ENCODE measurements around the gene ZDHHC24.

Gene ZDHHC24

GRCh38 chr11:66561178-66561974 lies 15.5 kb upstream of the ZDHHC24 start:
- in situ Hi-C loops (cut with HindIII; ENCODE audit: low sequenced_read_pairs): no loop called here
- TF ChIP-seq, protein P1, sequence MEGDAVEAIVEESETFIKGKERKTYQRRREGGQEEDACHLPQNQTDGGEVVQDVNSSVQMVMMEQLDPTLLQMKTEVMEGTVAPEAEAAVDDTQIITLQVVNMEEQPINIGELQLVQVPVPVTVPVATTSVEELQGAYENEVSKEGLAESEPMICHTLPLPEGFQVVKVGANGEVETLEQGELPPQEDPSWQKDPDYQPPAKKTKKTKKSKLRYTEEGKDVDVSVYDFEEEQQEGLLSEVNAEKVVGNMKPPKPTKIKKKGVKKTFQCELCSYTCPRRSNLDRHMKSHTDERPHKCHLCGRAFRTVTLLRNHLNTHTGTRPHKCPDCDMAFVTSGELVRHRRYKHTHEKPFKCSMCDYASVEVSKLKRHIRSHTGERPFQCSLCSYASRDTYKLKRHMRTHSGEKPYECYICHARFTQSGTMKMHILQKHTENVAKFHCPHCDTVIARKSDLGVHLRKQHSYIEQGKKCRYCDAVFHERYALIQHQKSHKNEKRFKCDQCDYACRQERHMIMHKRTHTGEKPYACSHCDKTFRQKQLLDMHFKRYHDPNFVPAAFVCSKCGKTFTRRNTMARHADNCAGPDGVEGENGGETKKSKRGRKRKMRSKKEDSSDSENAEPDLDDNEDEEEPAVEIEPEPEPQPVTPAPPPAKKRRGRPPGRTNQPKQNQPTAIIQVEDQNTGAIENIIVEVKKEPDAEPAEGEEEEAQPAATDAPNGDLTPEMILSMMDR (IDR thresholded peaks at IDR 0.05; ENCODE audit: low read depth, low read length): no peak
- no peak overlapping the region for H3K4me3 ChIP-seq (ENCODE audit: low read depth, low read length)
- DNase-seq (ENCODE audit: low read depth, low spot score): no peak

DNA sequence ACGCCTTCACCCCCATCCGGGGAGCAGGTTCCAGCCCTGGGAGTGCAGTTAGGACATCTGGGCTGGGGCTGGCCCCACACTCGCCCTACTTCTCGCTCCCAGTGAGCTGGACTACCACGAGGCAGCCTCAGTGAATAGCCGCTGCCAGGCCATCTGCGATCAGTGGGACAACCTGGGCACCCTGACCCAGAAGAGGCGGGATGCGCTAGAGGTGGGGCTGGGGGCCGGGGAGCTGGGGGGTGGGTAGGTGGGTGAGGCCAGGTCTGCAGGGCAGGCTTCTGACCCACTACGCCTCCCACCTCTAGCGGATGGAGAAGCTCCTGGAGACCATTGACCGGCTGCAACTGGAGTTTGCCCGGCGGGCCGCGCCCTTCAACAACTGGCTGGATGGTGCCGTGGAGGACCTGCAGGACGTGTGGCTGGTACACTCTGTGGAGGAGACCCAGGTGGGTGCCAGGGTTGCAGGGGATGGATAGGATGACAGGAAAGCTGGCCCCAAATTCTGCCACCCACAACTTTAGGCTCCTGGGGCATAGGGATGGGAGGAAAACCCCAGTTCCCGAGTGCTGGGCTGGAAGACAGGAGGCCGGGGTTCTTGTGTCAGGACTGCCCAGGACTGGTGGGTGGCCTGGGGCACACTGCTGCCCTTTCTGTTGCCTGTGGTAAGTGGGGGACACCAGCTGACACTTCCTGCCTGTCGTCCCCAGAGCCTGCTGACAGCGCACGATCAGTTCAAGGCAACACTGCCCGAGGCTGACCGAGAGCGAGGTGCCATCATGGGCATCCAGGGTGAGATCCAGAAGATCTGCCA lies 14.2 kb upstream of the ZDHHC24 start:
- no peak overlapping the region for H3K4me3 ChIP-seq (ENCODE audit: low read depth, low read length)
- DNase-seq (ENCODE audit: low read depth, low spot score): no peak
- TF ChIP-seq, protein P1 (IDR thresholded peaks at IDR 0.05; ENCODE audit: low read depth, low read length): no peak
- in situ Hi-C loops (cut with HindIII; ENCODE audit: low sequenced_read_pairs): no loop called here

DNA sequence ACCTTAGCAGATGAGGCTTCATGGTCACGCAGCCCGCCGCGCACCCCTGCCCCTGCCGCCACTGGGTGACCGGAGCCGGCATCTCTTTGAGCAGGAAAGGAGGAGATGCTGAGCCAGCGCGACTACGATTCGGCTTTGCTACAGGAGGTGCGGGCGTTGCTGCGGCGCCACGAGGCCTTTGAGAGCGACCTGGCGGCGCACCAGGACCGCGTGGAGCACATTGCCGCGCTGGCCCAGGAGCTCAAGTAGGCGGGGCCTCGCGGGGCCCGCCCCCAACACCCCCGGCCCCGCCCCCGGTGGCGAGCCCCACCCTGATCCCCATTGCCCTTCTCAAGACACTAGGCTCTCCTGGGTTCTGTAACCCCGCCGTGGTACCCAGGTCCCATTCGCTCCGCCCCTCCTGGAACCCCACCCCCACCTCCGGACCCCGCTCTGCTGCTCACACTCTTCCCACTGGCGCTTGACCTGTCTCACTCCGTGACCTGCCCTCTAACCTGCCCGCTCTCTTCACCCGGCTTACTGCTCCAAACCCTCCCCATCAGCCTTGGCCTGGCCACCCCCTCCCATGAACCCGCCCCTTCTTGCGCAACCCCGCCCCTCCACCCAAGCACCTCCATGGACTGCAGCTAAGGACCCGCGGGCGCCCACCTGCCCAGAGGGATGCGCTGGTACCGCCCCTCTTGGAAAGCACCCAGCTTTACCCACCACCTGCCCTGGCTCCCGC lies 13.5 kb upstream of the ZDHHC24 start:
- no peak overlapping the region for H3K4me3 ChIP-seq (ENCODE audit: low read depth, low read length)
- no peak for DNase-seq (ENCODE audit: low read depth, low spot score)
- in situ Hi-C loops (cut with HindIII; ENCODE audit: low sequenced_read_pairs): no loop called here
- TF ChIP-seq, protein P1 (IDR thresholded peaks at IDR 0.05; ENCODE audit: low read depth, low read length): no peak

GRCh38 chr11:66557733-66558326 lies 12.0 kb upstream of the ZDHHC24 start:
- no peak overlapping the region for H3K4me3 ChIP-seq (ENCODE audit: low read depth, low read length)
- no peak for DNase-seq (ENCODE audit: low read depth, low spot score)
- in situ Hi-C loops (cut with HindIII; ENCODE audit: low sequenced_read_pairs): no loop called here
- TF ChIP-seq, protein P1 (IDR thresholded peaks at IDR 0.05; ENCODE audit: low read depth, low read length): no peak

DNA sequence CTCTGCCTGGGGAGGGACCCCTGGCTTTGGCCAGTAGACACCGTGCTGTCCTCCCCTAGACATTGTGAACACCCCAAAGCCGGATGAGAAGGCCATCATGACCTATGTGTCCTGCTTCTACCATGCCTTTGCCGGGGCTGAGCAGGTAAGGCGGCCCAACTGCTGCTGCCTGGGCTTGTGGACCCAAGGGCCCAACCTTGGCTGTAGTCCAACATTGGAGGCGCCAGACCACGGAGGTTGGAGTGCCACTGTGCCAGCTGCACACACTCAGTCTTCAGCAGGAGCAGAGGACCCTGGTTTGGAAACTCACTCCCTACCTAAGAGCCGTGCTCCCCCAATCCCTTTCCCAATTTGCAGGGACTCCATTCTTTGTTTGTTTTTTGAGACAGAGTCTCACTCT lies 10.2 kb upstream of the ZDHHC24 start:
- DNase-seq (ENCODE audit: low read depth, low spot score): no peak
- in situ Hi-C loops (cut with HindIII; ENCODE audit: low sequenced_read_pairs): no loop called here
- H3K4me3 ChIP-seq (ENCODE audit: low read depth, low read length): no peak overlapping the region
- TF ChIP-seq, protein P1 (IDR thresholded peaks at IDR 0.05; ENCODE audit: low read depth, low read length): no peak

- H3K4me3 ChIP-seq (ENCODE audit: low read depth, low read length): no peak overlapping the region
- TF ChIP-seq, protein P1 (IDR thresholded peaks at IDR 0.05; ENCODE audit: low read depth, low read length): no peak
- DNase-seq (ENCODE audit: low read depth, low spot score): no peak
- in situ Hi-C loops (cut with HindIII; ENCODE audit: low sequenced_read_pairs): no loop called here
Observed at GRCh38 chr11:66555416-66555815, 9.6 kb upstream of the ZDHHC24 start.

All from astrocyte of the spinal cord (primary cell).